SK-N-SH (cell line): ENCODE measurements around the gene SLC12A9. TPM values are rescaled to one million over a fixed set of nuclear protein-coding genes. Genes with fewer than 3 reads are reported as not detected.

Experiments
- CTCF ChIA-PET: fragments of 300-600, 350-600 bp; formaldehyde crosslinking; extraction: SDS; loops from one replicate; lab custom pipeline; 2021; lab: Yijun Ruan, JAX
- POLR2A ChIA-PET: fragments of 350-600 bp; sonication (Branson Sonifier 250); formaldehyde crosslinking; extraction: SDS; loops from one replicate; lab custom pipeline; 2020; ENCODE audit warnings: antibody characterized with exemption, inconsistent platforms; lab: Yijun Ruan, JAX
- DNase-seq: peaks from one replicate; pipeline ENCODE4 v3.0.0; 2012
- H2AFZ ChIP-seq: fragments of 200-600 bp; sonication (generic); 2 replicates; pipeline ENCODE4 v1.8.1; 2016; ENCODE audit warnings: antibody characterized with exemption, mild to moderate bottlenecking, low read depth
- H3F3A ChIP-seq: fragments of 200-600 bp; sonication (generic); replicated peaks from 2 replicates; pipeline ENCODE3; 2016; ENCODE audit warnings: antibody characterized with exemption, mild to moderate bottlenecking; ENCODE audit not compliant: insufficient read depth
- H3K27ac ChIP-seq, 2 experiments: fragments of 200-500 bp in 1 of 2; fragments of 200-600 bp in 1 of 2; sonication (Bioruptor generic) in 1 of 2; sonication (generic), shearing (Covaris generic) in 1 of 2; 2 replicates each; pipeline versions ENCODE4 v1.5.1 to v1.6.1; 2014 to 2016; ENCODE audit warnings: low read depth in 2 of 2, inconsistent platforms in 1 of 2, low read length in 1 of 2, mild to moderate bottlenecking in 1 of 2, mixed read lengths in 1 of 2
- H3K27me3 ChIP-seq: fragments of 200-600 bp; sonication (generic), shearing (Covaris generic); 2 replicates; pipeline ENCODE4 v1.6.1; 2016; ENCODE audit warnings: mixed run types; ENCODE audit not compliant: insufficient read depth
- H3K36me3 ChIP-seq, 2 experiments: fragments of 200-500 bp in 1 of 2; fragments of 200-600 bp in 1 of 2; sonication (Bioruptor generic) in 1 of 2; sonication (generic) in 1 of 2; replicated peaks in 1 of 2; 2 replicates each; pipeline versions ENCODE3 to v1.5.1; 2014 to 2016; ENCODE audit warnings: low read length in 1 of 2, mild to moderate bottlenecking in 1 of 2; ENCODE audit not compliant: insufficient read depth in 2 of 2, control insufficient read depth in 1 of 2
- H3K4me1 ChIP-seq, 2 experiments: fragments of 200-500 bp in 1 of 2; fragments of 200-600 bp in 1 of 2; sonication (Bioruptor generic) in 1 of 2; sonication (generic), shearing (Covaris generic) in 1 of 2; 2 replicates each; pipeline versions ENCODE4 v1.5.1 to v1.6.1; 2014 to 2016; ENCODE audit warnings: low read depth in 1 of 2, low read length in 1 of 2, mixed run types in 1 of 2; ENCODE audit not compliant: insufficient read depth in 2 of 2, control insufficient read depth in 1 of 2
- H3K4me2 ChIP-seq: fragments of 200-600 bp; sonication (generic), shearing (Covaris generic); 2 replicates; pipeline ENCODE4 v1.6.1; 2017; ENCODE audit warnings: mixed run types
- H3K4me3 ChIP-seq, 2 experiments: fragments of 200-500 bp in 1 of 2; fragments of 200-600 bp in 1 of 2; sonication (Bioruptor generic) in 1 of 2; sonication (generic), shearing (Covaris generic) in 1 of 2; 2 replicates each; pipeline versions ENCODE4 v1.5.1 to v1.8.1; 2014 to 2016; ENCODE audit warnings: low read depth in 2 of 2, inconsistent platforms in 1 of 2, low read length in 1 of 2, mild to moderate bottlenecking in 1 of 2, mixed read lengths in 1 of 2, moderate library complexity in 1 of 2
- H3K79me2 ChIP-seq: fragments of 200-600 bp; sonication (generic); 2 replicates; pipeline ENCODE4 v1.8.1; 2017; ENCODE audit warnings: mild to moderate bottlenecking; ENCODE audit not compliant: insufficient read depth
- H3K9ac ChIP-seq: fragments of 200-600 bp; sonication (generic); 2 replicates; pipeline ENCODE4 v1.6.1; 2017; ENCODE audit warnings: mixed run types
- H3K9me2 ChIP-seq: fragments of 200-600 bp; sonication (generic); 2 replicates; pipeline ENCODE4 v1.6.1; 2017; ENCODE audit warnings: mixed run types
- H3K9me3 ChIP-seq: fragments of 200-600 bp; sonication (generic); 2 replicates; pipeline ENCODE4 v1.6.1; 2017; ENCODE audit warnings: mixed run types, mild to moderate bottlenecking, moderate library complexity
- H4K20me1 ChIP-seq: fragments of 200-600 bp; sonication (generic); 2 replicates; pipeline ENCODE4 v1.6.1; 2017; ENCODE audit warnings: mild to moderate bottlenecking, mixed run types; ENCODE audit not compliant: insufficient read depth
- CHD2 ChIP-seq: fragments of 150-350 bp; IDR thresholded peaks from 2 replicates; pipeline ENCODE4 v1.6.1; 2018; ENCODE audit warnings: low read length; ENCODE audit not compliant: partially characterized antibody
- FOXJ3 ChIP-seq: sonication (generic); formaldehyde crosslinking; IDR thresholded peaks from 2 replicates; pipeline ENCODE4 v1.5.1; 2020; ENCODE audit warnings: mild to moderate bottlenecking, missing genetic modification reagents
- NRF1 ChIP-seq: IDR thresholded peaks from 2 replicates; pipeline ENCODE4 v1.6.1; 2012; ENCODE audit warnings: low read depth, mild to moderate bottlenecking, low read length
- SIN3A ChIP-seq: IDR thresholded peaks from 2 replicates; pipeline ENCODE4 v1.6.1; 2012; ENCODE audit warnings: low read depth, mild to moderate bottlenecking, low read length, moderate library complexity, borderline replicate concordance
- WGBS: methylation state at CpG from one replicate; pipeline ENCODE4 v1.1.6; 2017; ENCODE audit warnings: low lambda C conversion rate; 5-methylcytosine and 5-hydroxymethylcytosine counted together
- polyA plus RNA-seq, 3 experiments: library from polyadenylated mRNA; depleted of rRNA; stranded (reverse); fragments of >200 nt; gene quantifications; 2 replicates each; pipeline ENCODE4 v1.2.3, GENCODE V29; 2012
- small RNA-seq, 7 experiments: library from RNA; depleted of rRNA; stranded (forward); fragments of <200 nt; gene quantifications; one replicate each; pipeline ENCODE3, GENCODE V24; 2012

The SLC12A9 gene
- polyA plus RNA-seq, 1 of the 3 experiments (the other 2 are of a cell fraction) = 29.7 TPM

GRCh38 chr7:100914208-100914878 lies 61.8 kb downstream of the SLC12A9 start:
- Histone ChIP-seq H2AFZ (no peak overlapping the region), H3F3A (no peaks in the 10 kb centered on the region), H3K9me2 (no peaks in the 10 kb centered on the region), H3K27ac (no peak overlapping the region), H3K27me3 (peaks cover 30% of the 10 kb centered on the region; the same call in 1 of the 2 replicates), H3K9ac (no peak overlapping the region), H3K4me1 (no peaks in the 10 kb centered on the region), H3K4me2 (no peak overlapping the region), H3K9me3 (no peaks in the 10 kb centered on the region), H3K36me3 (no peaks in the 10 kb centered on the region), H4K20me1 (no peaks in the 10 kb centered on the region), H3K4me3 (no peak overlapping the region), H3K79me2 (no peaks in the 10 kb centered on the region)
- TF ChIP-seq FOXJ3 (CRISPR knock-in tag) = no peak
- WGBS = 79% methylated on average over 15 of the region's 15 CpGs
- POLR2A ChIA-PET = interaction anchor here (0.7 kb wide), 1 partner anchor 208 kb away, joined by 3 read pairs; no protein-coding TSS in a partner anchor
- CTCF ChIA-PET = no interaction called here
- no peak for DNase-seq

- H3K27me3 ChIP-seq = peaks cover 36% of the 10 kb centered on the region; the same call in 1 of the 2 replicates
- no peaks in the 10 kb centered on the region for H3K36me3 ChIP-seq
- H3K4me1 ChIP-seq = no peaks in the 10 kb centered on the region
- H3K9ac ChIP-seq = no peak overlapping the region
- ChIA-PET CTCF (no interaction called here), POLR2A (no interaction called here)
- no peak overlapping the region for H3K27ac ChIP-seq
- no peaks in the 10 kb centered on the region for H4K20me1 ChIP-seq
- no peak overlapping the region for H3K4me3 ChIP-seq
- no peak overlapping the region for H3K4me2 ChIP-seq
- H3K79me2 ChIP-seq = no peaks in the 10 kb centered on the region
- H3K9me3 ChIP-seq = no peaks in the 10 kb centered on the region
- WGBS = 43% methylated on average over 8 of the region's 8 CpGs
- no peak overlapping the region for H2AFZ ChIP-seq
- DNase-seq = no peak
- no peaks in the 10 kb centered on the region for H3K9me2 ChIP-seq
- no peaks in the 10 kb centered on the region for H3F3A ChIP-seq
- TF ChIP-seq CHD2 (no peak), SIN3A (no peak), NRF1 (no peak)
Measured at GRCh38 chr7:100914879-100915447, 62.5 kb downstream of the SLC12A9 start.

Small RNAs within 50 kb of the gene (small RNA-seq; reads per million reads assigned to genes)
- gene RN7SL549P (0 reads per million in 7 experiments), gene RN7SL750P (0 reads per million in 7 experiments)

Other genes starting within 250 kb of the SLC12A9 start
- gene MOSPD3, start 240.2 kb upstream of the SLC12A9 start, polyA plus RNA-seq (2012; rRNA removed) = 30.0 and 61.7 TPM in 2 replicates
- 0.30 and 0.32 TPM in 2 replicates for gene TFR2, start 211.2 kb upstream of the SLC12A9 start, polyA plus RNA-seq (2012; rRNA removed)
- 0.67 and 0.93 TPM in 2 replicates for gene ACTL6B, start 196.3 kb upstream of the SLC12A9 start, polyA plus RNA-seq (2012; rRNA removed)
- gene GNB2, start 179.0 kb upstream of the SLC12A9 start, polyA plus RNA-seq (2012; rRNA removed) = 276 and 398 TPM in 2 replicates
- 17.4 and 19.4 TPM in 2 replicates for gene GIGYF1, start 158.5 kb upstream of the SLC12A9 start, polyA plus RNA-seq (2012; rRNA removed)
- gene POP7, start 146.6 kb upstream of the SLC12A9 start, polyA plus RNA-seq (2012; rRNA removed) = 63.8 and 81.8 TPM in 2 replicates
- not detected in 2 replicates for gene EPO, start 132.2 kb upstream of the SLC12A9 start, polyA plus RNA-seq (2012; rRNA removed)
- not detected in 2 replicates for gene ZAN, start 119.1 kb upstream of the SLC12A9 start, polyA plus RNA-seq (2012; rRNA removed)
- 51.1 and 64.4 TPM in 2 replicates for gene EPHB4, start 25.2 kb upstream of the SLC12A9 start, polyA plus RNA-seq (2012; rRNA removed)
- gene TRIP6, start 14.7 kb downstream of the SLC12A9 start, polyA plus RNA-seq (2012; rRNA removed) = 6.4 and 6.5 TPM in 2 replicates
- gene SRRT, start 22.4 kb downstream of the SLC12A9 start, polyA plus RNA-seq (2012; rRNA removed) = 76.5 and 92.7 TPM in 2 replicates
- gene UFSP1, start 37.0 kb downstream of the SLC12A9 start, polyA plus RNA-seq (2012; rRNA removed) = 4.5 and 5.6 TPM in 2 replicates
- 1.8 and 2.1 TPM in 2 replicates for gene ACHE, start 43.2 kb downstream of the SLC12A9 start, polyA plus RNA-seq (2012; rRNA removed)
- 0.03 and 0.11 TPM in 2 replicates for gene MUC3A, start 96.8 kb downstream of the SLC12A9 start, polyA plus RNA-seq (2012; rRNA removed)
- gene MUC12, start 116.9 kb downstream of the SLC12A9 start, polyA plus RNA-seq (2012; rRNA removed) = 0.18 TPM in 1 of 2 replicates, not detected in the other
- gene MUC17, start 167.4 kb downstream of the SLC12A9 start, polyA plus RNA-seq (2012; rRNA removed) = not detected in 2 replicates
- gene TRIM56, start 232.8 kb downstream of the SLC12A9 start, polyA plus RNA-seq (2012; rRNA removed) = 2.5 and 2.9 TPM in 2 replicates